PFSK-1 (cell line): ENCODE data around the gene HINT3.

Experiments
- FOXP2 ChIP-seq: optimal IDR thresholded peaks from 2 replicates; pipeline ENCODE3; 2011; ENCODE audit warnings: borderline replicate concordance, control low read depth, inconsistent platforms; ENCODE audit not compliant: insufficient read depth; ENCODE audit errors: extremely low read length, extremely low read depth
- POLR2AphosphoS5 ChIP-seq: IDR thresholded peaks from 2 replicates; pipeline ENCODE4 v1.6.1; 2012; ENCODE audit warnings: low read depth, mild to moderate bottlenecking, control low read depth, low read length, moderate library complexity
- REST ChIP-seq, 2 experiments: IDR thresholded peaks; 2 replicates each; pipeline versions ENCODE4 v1.6.1 to v1.8.0; 2011 to 2012; ENCODE audit warnings: low read depth in 2 of 2, low read length in 2 of 2, control low read depth in 1 of 2, inconsistent platforms in 1 of 2, mild to moderate bottlenecking in 1 of 2, moderate library complexity in 1 of 2; ENCODE audit not compliant: insufficient read depth in 1 of 2
- SIN3A ChIP-seq: IDR thresholded peaks from 2 replicates; pipeline ENCODE4 v1.6.1; 2012; ENCODE audit warnings: mild to moderate bottlenecking, low read length, moderate library complexity, borderline replicate concordance; ENCODE audit not compliant: insufficient read depth
- TAF1 ChIP-seq: IDR thresholded peaks from 2 replicates; pipeline ENCODE4 v1.6.1; 2012; ENCODE audit warnings: low read length, control low read depth, borderline replicate concordance; ENCODE audit not compliant: insufficient read depth

HINT3 gene

GRCh38 chr6:125951323-125951722 is 5.2 kb upstream of the HINT3 start:
- TF ChIP-seq REST (IDR thresholded peaks at IDR 0.05; ENCODE audit: insufficient read depth in 1 of 2, low read depth in 2 of 2, low read length in 2 of 2) (no peak), POLR2AphosphoS5 (no peak), SIN3A (no peak), TAF1 (no peak), FOXP2 (no peak)

- no peak for TF ChIP-seq POLR2AphosphoS5
- no peak for TF ChIP-seq FOXP2
- no peak for TF ChIP-seq REST (IDR thresholded peaks at IDR 0.05; ENCODE audit: insufficient read depth in 1 of 2, low read depth in 2 of 2, low read length in 2 of 2)
- TF ChIP-seq SIN3A = no peak
- no peak for TF ChIP-seq TAF1
Observed at GRCh38 chr6:125952764-125953501, 3.6 kb upstream of the HINT3 start.

- TF ChIP-seq REST (IDR thresholded peaks at IDR 0.05; ENCODE audit: insufficient read depth in 1 of 2, low read depth in 2 of 2, low read length in 2 of 2) (no peak), FOXP2 (no peak), TAF1 (no peak), POLR2AphosphoS5 (no peak)
Observed at GRCh38 chr6:125953502-125953875, 3.1 kb upstream of the HINT3 start.

- TF ChIP-seq TAF1 (no peak), POLR2AphosphoS5 (no peak), REST (IDR thresholded peaks at IDR 0.05; ENCODE audit: insufficient read depth in 1 of 2, low read depth in 2 of 2, low read length in 2 of 2) (no peak), SIN3A (no peak), FOXP2 (no peak)
Observed at GRCh38 chr6:125954735-125955339, 1.7 kb upstream of the HINT3 start.

- TF ChIP-seq FOXP2 = no peak
- no peak for TF ChIP-seq TAF1
- no peak for TF ChIP-seq REST (IDR thresholded peaks at IDR 0.05; ENCODE audit: insufficient read depth in 1 of 2, low read depth in 2 of 2, low read length in 2 of 2)
- no peak for TF ChIP-seq SIN3A
- TF ChIP-seq POLR2AphosphoS5 = no peak
Observed at GRCh38 chr6:125955973-125956372, 597 bp upstream of the HINT3 start.
